Adrenal gland (tissue), 12 donors: ENCODE results near the gene KRT78. TPM values are rescaled to one million over a fixed set of nuclear protein-coding genes. Genes with fewer than 3 reads are reported as not detected.

Experiments
- DNase-seq, 7 donors: peaks; one replicate each; pipeline ENCODE4 v3.0.0-alpha.2; 2019 to 2020
- H3K27ac ChIP-seq, 5 donors: fragments of 200-600 bp; sonication (generic) in 4 of 5; 1 replicate in 3 of 5; 2 replicates in 2 of 5; pipeline versions ENCODE4 v1.5.1 to v1.8.0; 2016 to 2020; ENCODE audit warnings: mild to moderate bottlenecking in 1 of 5
- H3K27me3 ChIP-seq: fragments of 200-600 bp; 2 replicates; pipeline ENCODE4 v1.8.0; 2021
- H3K36me3 ChIP-seq, 2 donors: fragments of 200-600 bp; replicated peaks in 1 of 2; 1 replicate in 1 of 2; 2 replicates in 1 of 2; pipeline versions ENCODE4 v1.5.1 to v1.8.0; 2018 to 2022
- H3K4me1 ChIP-seq, 2 donors: fragments of 200-600 bp; replicated peaks in 1 of 2; 1 replicate in 1 of 2; 2 replicates in 1 of 2; pipeline versions ENCODE4 v1.5.1 to v1.8.0; 2018 to 2021
- H3K4me3 ChIP-seq, 4 donors: fragments of 200-600 bp; sonication (generic) in 3 of 4; one replicate each; pipeline ENCODE4 v1.5.1; 2016 to 2018
- H3K9me3 ChIP-seq, 3 donors: fragments of 200-600 bp; sonication (generic) in 1 of 3; replicated peaks in 1 of 3; 1 replicate in 2 of 3; 2 replicates in 1 of 3; pipeline versions ENCODE4 v1.5.1 to v1.8.0; 2016 to 2021
- CTCF ChIP-seq, 6 experiments: fragments of 450-650 bp in 4 of 6; fragments of 200-600 bp in 2 of 6; sonication (generic) in 1 of 6; IDR thresholded peaks; 1 replicate in 5 of 6; 2 replicates in 1 of 6; pipeline versions ENCODE4 v1.5.1 to v1.8.0; 2016 to 2021; ENCODE audit warnings: antibody characterized with exemption in 6 of 6, mild to moderate bottlenecking in 2 of 6, moderate library complexity in 1 of 6
- POLR2A ChIP-seq, 2 donors: fragments of 450-650 bp; IDR thresholded peaks; one replicate each; pipeline ENCODE4 v1.6.1; 2017; ENCODE audit warnings: antibody characterized with exemption in 2 of 2, mild to moderate bottlenecking in 2 of 2, moderate library complexity in 1 of 2
- WGBS, 4 donors: extraction: QIAGEN DNeasy Blood & Tissue Kit in 2 of 4; methylation state at CpG; one replicate each; pipeline versions ENCODE4 v1.1.5 to v1.1.7; 2013 to 2017; 5-methylcytosine and 5-hydroxymethylcytosine counted together
- intact Hi-C, 2 donors: fragments of 100-400 bp; cut with DNase I; formaldehyde crosslinking; loops; one replicate each; pipeline versions ENCODE4 v1.14.1 to v1.15.0; 2022 to 2023
- polyA plus RNA-seq, 3 donors: library from polyadenylated mRNA; stranded (reverse); fragments of 200-250 nt in 2 of 3; fragments of 350-450 nt in 1 of 3; fragmentation: Illumina TruSeq in 1 of 3; extraction: RNeasy Lipid Tissue Mini Kit (QIAGEN cat#74804) in 1 of 3; gene quantifications; one replicate each; pipeline ENCODE4 v1.2.3, GENCODE V29; 2013 to 2014
- total RNA-seq, 9 donors: library from RNA; depleted of rRNA in 4 of 9; stranded (reverse); fragments of >200 nt in 4 of 9; fragments of 120-200 nt in 1 of 9; fragmentation: NEBNext Ultra II Directional in 1 of 9; extraction: Animal tissue kit (Norgen Biotek cat#: 25700) in 1 of 9; gene quantifications; one replicate each; pipeline versions ENCODE4 v1.1.0 to v1.2.4, GENCODE V29; 2013 to 2023
- donor health status: healthy with polysubstance abuse.
- donor health status: Bipolar disorder and iron deficiency.
- donor health status: DM: yes; HTN: yes; CAD: no.
- donor health status: DM: no; HTN: no; CAD: no.
- donor health status: DM: no; HTN: no; CAD: no.
- donor health status: DM: yes; HTN: yes; CAD: no.

The KRT78 gene
- total and polyA plus RNA-seq, 12 donors = 0.34 TPM; not detected in 11

- WGBS, 4 donors = 71 to 75% (median 74%) methylated on average over 7 of the region's 7 CpGs
- TF ChIP-seq POLR2A (IDR thresholded peaks at IDR 0.05) (no peak), CTCF (IDR thresholded peaks at IDR 0.05) (no peak)
- Histone ChIP-seq H3K9me3 (no peaks in the 10 kb centered on the region), H3K4me1 (no peaks in the 10 kb centered on the region), H3K4me3 (no peak overlapping the region), H3K27ac (no peak overlapping the region), H3K36me3 (no peaks in the 10 kb centered on the region), H3K27me3 (no peaks in the 10 kb centered on the region)
- intact Hi-C loops = no loop called here
- DNase-seq = no peak
Measured at GRCh38 chr12:52809166-52809565, 39.6 kb downstream of the KRT78 start.

- no peaks in the 10 kb centered on the region for H3K9me3 ChIP-seq
- H3K4me3 ChIP-seq = no peak overlapping the region
- no peak for TF ChIP-seq POLR2A (IDR thresholded peaks at IDR 0.05)
- TF ChIP-seq CTCF (IDR thresholded peaks at IDR 0.05) = no peak
- H3K4me1 ChIP-seq = no peaks in the 10 kb centered on the region
- intact Hi-C loops = no loop called here
- WGBS, 4 donors = 69 to 88% (median 86%) methylated on average over 5 to 8 of the region's 8 CpGs
- H3K27me3 ChIP-seq = no peaks in the 10 kb centered on the region
- no peak overlapping the region for H3K27ac ChIP-seq
- DNase-seq = no peak
- no peaks in the 10 kb centered on the region for H3K36me3 ChIP-seq
Measured at GRCh38 chr12:52808573-52809160, 40.1 kb downstream of the KRT78 start.

GRCh38 chr12:52807544-52808470 lies 41.0 kb downstream of the KRT78 start:
- Histone ChIP-seq H3K36me3 (no peaks in the 10 kb centered on the region), H3K27me3 (no peaks in the 10 kb centered on the region), H3K4me1 (no peaks in the 10 kb centered on the region), H3K9me3 (no peaks in the 10 kb centered on the region), H3K4me3 (no peak overlapping the region), H3K27ac (no peak overlapping the region)
- intact Hi-C loops = no loop called here
- TF ChIP-seq CTCF (IDR thresholded peaks at IDR 0.05) = no peak
- TF ChIP-seq POLR2A (IDR thresholded peaks at IDR 0.05) = no peak
- WGBS, 4 donors = 78 to 83% (median 82%) methylated on average over 12 to 16 of the region's 16 CpGs
- DNase-seq = no peak

- Histone ChIP-seq H3K27me3 (no peaks in the 10 kb centered on the region), H3K4me1 (no peaks in the 10 kb centered on the region), H3K4me3 (no peak overlapping the region), H3K36me3 (no peaks in the 10 kb centered on the region), H3K27ac (no peak overlapping the region), H3K9me3 (no peaks in the 10 kb centered on the region)
- intact Hi-C loops = no loop called here
- TF ChIP-seq CTCF (IDR thresholded peaks at IDR 0.05) (no peak), POLR2A (IDR thresholded peaks at IDR 0.05) (no peak)
- 81 to 93% (median 85%) methylated on average over 8 to 11 of the region's 11 CpGs for WGBS, 4 donors
- DNase-seq = no peak
Measured at GRCh38 chr12:52806821-52807543, 41.8 kb downstream of the KRT78 start.
